ENCODE results near the gene ACP7.

DNA sequence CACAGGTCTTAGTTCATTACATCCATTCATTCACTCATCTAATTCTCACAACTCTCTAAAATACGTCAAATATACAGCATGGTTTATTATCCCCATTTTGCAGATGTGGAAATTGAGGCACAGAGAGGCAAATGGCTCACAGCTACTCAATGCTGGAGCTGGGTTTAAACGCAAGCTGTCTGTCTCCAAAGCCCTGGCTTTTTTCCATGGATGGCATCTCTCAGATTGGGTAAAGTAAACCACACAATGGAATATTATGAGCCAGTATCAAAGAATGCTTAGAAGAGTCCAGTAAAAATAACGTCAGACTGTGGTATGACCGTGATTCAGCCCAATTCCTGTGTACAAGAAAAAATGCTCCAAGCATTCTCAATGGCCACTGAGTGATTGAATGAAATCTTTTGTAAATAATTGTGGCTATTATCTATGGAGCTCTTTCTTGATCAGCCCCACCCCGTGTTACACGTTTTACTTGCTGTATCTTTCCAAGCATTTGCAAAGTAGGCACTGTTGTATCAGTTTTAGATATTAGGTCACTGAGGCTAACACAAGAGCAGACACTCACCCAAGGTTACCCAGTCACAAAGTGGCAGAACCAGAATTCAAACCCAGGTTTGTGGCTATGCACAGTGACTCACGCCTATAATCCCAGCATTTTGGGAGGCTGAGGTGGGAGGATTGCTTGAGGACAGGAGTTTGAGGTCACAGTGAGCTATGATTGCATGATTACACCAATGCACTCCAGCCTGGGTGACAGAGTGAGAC lies 5.5 kb upstream of the ACP7 start:
- TF ChIP-seq, protein P1, sequence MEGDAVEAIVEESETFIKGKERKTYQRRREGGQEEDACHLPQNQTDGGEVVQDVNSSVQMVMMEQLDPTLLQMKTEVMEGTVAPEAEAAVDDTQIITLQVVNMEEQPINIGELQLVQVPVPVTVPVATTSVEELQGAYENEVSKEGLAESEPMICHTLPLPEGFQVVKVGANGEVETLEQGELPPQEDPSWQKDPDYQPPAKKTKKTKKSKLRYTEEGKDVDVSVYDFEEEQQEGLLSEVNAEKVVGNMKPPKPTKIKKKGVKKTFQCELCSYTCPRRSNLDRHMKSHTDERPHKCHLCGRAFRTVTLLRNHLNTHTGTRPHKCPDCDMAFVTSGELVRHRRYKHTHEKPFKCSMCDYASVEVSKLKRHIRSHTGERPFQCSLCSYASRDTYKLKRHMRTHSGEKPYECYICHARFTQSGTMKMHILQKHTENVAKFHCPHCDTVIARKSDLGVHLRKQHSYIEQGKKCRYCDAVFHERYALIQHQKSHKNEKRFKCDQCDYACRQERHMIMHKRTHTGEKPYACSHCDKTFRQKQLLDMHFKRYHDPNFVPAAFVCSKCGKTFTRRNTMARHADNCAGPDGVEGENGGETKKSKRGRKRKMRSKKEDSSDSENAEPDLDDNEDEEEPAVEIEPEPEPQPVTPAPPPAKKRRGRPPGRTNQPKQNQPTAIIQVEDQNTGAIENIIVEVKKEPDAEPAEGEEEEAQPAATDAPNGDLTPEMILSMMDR (conservative IDR thresholded peaks at IDR 0.05 in 1 of 2, IDR thresholded peaks at IDR 0.05 in 1 of 2; ENCODE audit: low read depth in 1 of 2, low read length in 2 of 2) = no peak
- TF ChIP-seq EZH2 (IDR thresholded peaks at IDR 0.05; ENCODE audit: low read length, missing control alignments) = no peak

All from fibroblast of lung (primary cell).